T-helper 2 cell treated with Interferon-gamma antibody and Interleukin-4, amounts not matched to agents 5 μg/mL and 100 μg/mL, for 36 hours (primary cell): ENCODE results near the gene DLX4.

ENCODE experiments used
- DNase-seq: peaks from one replicate; pipeline ENCODE4 v3.0.0; 2021; ENCODE audit warnings: low spot score
- H3K27ac Mint-ChIP-seq: one replicate; pipeline ENCODE4 v1.8.0; 2021; ENCODE audit warnings: mild to moderate bottlenecking, mixed read lengths
- H3K27me3 Mint-ChIP-seq: one replicate; pipeline ENCODE4 v1.8.0; 2021; ENCODE audit warnings: low read depth, mixed read lengths
- H3K36me3 Mint-ChIP-seq: one replicate; pipeline ENCODE4 v1.8.0; 2021; ENCODE audit warnings: low read depth, mixed read lengths
- H3K4me1 Mint-ChIP-seq: one replicate; pipeline ENCODE4 v1.8.0; 2021; ENCODE audit warnings: low read depth, mixed read lengths
- H3K4me3 Mint-ChIP-seq: one replicate; pipeline ENCODE4 v1.8.0; 2022; ENCODE audit warnings: mild to moderate bottlenecking, moderate library complexity, mixed read lengths
- H3K9me3 Mint-ChIP-seq: one replicate; pipeline ENCODE4 v1.8.0; 2021; ENCODE audit warnings: mixed read lengths

Gene DLX4

DNA sequence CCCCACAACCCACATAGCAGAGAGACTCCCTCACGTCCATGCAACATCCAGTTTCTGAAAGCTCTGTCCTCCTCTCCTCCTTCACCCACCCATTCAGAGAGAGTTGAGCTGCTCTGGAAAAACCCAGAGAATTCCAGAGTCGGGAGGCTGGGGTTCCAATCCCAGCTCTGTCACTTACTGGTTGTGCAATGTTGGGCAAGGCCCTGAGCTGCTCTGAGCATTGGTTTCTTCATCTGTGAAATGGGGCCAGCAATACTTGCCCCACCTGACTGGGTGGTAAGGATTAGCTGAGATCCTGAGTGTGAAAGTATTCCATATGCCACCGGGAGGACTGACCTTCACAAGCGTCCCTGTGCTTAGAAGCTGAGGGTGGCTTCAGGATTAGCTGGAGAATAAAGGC, 12.2 kb upstream of the DLX4 start:
- Mint-ChIP-seq H3K27me3 (peaks cover 35% of the 10 kb centered on the region), H3K4me1 (no peaks in the 10 kb centered on the region), H3K9me3 (no peaks in the 10 kb centered on the region), H3K27ac (no peak overlapping the region), H3K36me3 (no peaks in the 10 kb centered on the region), H3K4me3 (no peak overlapping the region)
- DNase-seq: no peak

DNA sequence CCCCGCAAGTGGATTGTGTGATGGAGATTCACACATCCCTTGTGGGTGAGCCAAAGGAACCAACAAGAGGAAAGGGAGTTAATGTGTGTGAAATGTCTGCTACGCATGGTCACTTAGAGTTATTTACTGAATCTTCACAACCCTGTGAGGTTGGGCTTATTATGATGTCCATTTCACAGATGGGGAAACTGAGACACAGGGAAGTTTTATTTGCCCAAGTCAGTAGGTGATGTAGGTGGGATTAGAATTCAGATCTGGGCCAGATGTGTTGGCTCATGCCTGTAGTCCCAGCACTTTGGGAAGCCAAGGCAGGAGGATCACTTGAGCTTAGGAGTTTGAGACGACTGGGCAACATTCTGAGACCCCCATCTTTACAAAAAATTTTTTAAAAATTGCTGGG, 11.6 kb upstream of the DLX4 start:
- DNase-seq: no peak
- H3K9me3 Mint-ChIP-seq: no peaks in the 10 kb centered on the region
- no peaks in the 10 kb centered on the region for H3K36me3 Mint-ChIP-seq
- H3K27ac Mint-ChIP-seq: no peak overlapping the region
- peaks cover 37% of the 10 kb centered on the region for H3K27me3 Mint-ChIP-seq
- H3K4me3 Mint-ChIP-seq: no peak overlapping the region
- peaks cover under 1% of the 10 kb centered on the region for H3K4me1 Mint-ChIP-seq

- Mint-ChIP-seq H3K36me3 (no peaks in the 10 kb centered on the region), H3K27ac (no peak overlapping the region), H3K4me3 (no peak overlapping the region), H3K27me3 (peaks cover 44% of the 10 kb centered on the region), H3K4me1 (peaks cover 4% of the 10 kb centered on the region), H3K9me3 (no peaks in the 10 kb centered on the region)
- no peak for DNase-seq
These were observed 10.3 kb upstream of the DLX4 start for GRCh38 chr17:49958723-49959122.

DNA sequence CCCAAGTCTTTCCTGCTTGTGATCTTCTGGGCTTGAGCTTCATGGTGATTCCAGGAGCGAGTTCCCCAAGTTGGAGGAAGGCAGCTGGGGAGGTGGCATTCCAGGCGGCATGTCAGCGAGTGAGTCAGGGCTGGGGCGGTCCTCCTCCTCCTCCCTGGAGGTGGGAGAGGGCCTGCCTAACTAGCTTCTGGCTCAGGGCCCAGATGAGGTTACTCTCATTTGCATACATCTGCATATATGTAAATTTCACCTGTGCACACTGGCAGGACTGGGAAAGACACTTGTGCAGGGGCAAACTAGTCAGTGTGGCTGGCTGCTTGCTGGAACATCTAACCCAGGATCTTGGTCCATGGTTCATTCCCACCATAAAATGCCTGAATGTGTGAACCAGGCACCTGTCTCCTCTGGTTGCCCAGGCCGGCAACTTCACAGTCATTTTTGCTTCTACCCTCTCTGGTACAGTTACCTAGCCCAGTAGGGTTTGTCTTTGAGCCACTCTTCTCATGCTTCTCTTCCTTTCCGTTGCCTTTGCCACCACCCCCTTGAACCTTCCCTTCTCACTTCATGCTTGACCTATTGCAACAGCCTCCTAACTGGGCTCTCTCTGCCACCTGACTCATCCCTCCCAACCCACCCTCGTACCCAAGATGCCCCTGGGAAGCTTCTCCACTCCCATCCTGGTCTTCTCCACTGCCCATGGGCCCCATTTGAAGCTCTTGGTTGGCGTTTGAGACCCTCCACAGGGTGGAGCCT, 9.6 kb upstream of the DLX4 start:
- Mint-ChIP-seq H3K9me3 (no peaks in the 10 kb centered on the region), H3K27ac (no peak overlapping the region), H3K4me1 (peaks cover 5% of the 10 kb centered on the region), H3K27me3 (peaks cover 46% of the 10 kb centered on the region), H3K36me3 (peaks cover 2% of the 10 kb centered on the region), H3K4me3 (no peak overlapping the region)
- DNase-seq: no peak

DNA sequence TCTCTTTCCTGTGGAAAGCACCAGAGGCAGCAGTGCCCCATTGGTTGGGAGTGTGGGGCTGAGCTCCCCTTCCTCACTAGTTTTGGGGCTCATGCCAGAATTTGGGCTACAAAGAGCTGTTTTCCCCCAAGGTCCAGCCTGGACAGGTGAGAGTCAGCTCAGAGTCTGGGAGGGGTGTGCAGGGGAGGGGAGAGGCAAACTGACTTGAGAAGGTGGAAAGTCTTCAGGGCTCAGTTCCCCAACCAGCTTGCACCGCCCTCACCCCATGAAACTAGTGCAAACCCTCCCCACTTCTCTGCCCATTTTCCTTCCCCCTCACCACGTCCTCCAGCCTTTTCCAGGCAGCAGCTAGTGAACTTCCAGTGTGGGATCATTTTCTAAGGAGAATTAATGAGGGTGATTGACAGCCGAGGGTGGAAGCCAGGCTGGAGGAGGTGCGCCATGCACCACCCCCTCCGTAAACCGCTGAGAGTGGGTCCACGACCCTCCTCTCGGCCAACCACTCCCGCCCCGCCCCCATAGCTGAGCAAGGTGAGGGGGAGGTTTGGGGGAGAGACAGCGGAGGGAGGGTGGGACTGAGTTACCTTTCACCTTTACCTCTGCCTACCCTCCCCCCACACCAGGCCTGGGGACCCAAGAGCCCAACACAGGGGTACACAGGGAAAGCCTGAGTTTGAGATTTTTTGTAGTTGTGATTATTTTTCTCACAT, 6.2 kb upstream of the DLX4 start:
- peaks cover 12% of the 10 kb centered on the region for H3K4me1 Mint-ChIP-seq
- no peak overlapping the region for H3K4me3 Mint-ChIP-seq
- H3K27ac Mint-ChIP-seq: no peak overlapping the region
- H3K27me3 Mint-ChIP-seq: peaks cover 66% of the 10 kb centered on the region
- no peaks in the 10 kb centered on the region for H3K9me3 Mint-ChIP-seq
- DNase-seq: no peak
- H3K36me3 Mint-ChIP-seq: peaks cover 2% of the 10 kb centered on the region

GRCh38 chr17:49963309-49963625, 5.7 kb upstream of the DLX4 start:
- DNase-seq: no peak
- no peak overlapping the region for H3K27ac Mint-ChIP-seq
- no peaks in the 10 kb centered on the region for H3K9me3 Mint-ChIP-seq
- no peak overlapping the region for H3K4me3 Mint-ChIP-seq
- peaks cover 2% of the 10 kb centered on the region for H3K36me3 Mint-ChIP-seq
- H3K4me1 Mint-ChIP-seq: peaks cover 16% of the 10 kb centered on the region
- H3K27me3 Mint-ChIP-seq: peaks cover 71% of the 10 kb centered on the region

DNA sequence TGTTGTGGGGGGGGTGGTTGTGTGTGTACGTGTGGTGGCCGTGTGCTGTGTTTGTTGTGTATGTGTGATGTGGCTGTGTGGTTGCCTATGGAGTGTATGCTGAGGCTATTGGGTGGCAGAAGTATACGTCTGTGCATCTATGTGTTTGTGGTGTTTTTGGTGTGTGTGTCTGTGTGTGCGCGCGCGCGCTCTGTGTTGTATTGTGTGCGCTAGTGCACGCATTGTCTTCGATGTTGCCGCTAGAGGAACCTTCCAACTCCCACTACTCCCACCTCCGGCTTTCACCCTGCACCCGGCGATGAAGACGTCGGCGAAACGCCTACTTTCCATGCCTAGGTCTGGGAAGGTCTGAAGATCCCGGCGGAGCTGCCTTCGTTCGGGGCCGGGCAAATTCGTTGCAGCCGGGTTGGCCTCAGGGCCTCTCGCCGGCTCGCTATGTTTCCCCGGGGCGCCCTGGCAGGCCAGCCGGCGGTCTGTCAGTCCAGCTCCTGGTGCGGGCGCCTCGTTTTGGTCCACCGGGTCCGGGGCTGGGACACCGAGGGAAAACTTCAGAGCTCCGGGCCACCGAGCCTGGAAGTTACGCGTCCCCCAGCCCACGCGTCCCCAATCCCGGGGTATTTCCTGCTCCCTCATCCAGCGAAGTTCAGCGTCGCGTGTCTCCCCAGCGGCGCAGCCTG, 5.2 kb upstream of the DLX4 start:
- H3K36me3 Mint-ChIP-seq: peaks cover 2% of the 10 kb centered on the region
- peaks cover 73% of the 10 kb centered on the region for H3K27me3 Mint-ChIP-seq
- H3K4me3 Mint-ChIP-seq: peak overlapping the region; percentile 28
- H3K9me3 Mint-ChIP-seq: no peaks in the 10 kb centered on the region
- H3K27ac Mint-ChIP-seq: peak overlapping the region; percentile 58
- DNase-seq: no peak
- peaks cover 17% of the 10 kb centered on the region for H3K4me1 Mint-ChIP-seq

DNA sequence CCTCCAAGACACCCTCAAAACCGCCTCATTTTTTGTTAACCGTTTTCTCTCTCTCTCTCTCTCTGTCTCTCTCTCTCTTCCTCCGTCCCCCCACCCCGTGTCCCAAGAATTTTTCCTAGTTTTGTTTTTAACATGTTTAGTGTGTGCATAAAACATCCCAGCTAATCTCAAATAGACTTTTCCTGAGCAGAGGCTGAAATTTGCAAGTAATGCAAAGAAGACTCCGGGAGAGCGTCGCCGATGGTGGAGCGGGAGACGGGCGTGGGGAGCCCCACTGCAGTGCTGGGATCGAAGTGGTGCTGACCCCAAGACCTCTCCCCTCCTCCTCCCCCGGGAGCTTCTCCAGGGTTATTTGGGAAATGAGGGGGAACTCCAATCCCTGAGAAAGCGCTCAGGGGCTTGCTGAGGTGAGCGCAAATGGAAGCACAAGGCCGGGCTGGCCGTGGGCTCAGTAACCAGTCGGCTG, 4.7 kb upstream of the DLX4 start:
- Mint-ChIP-seq H3K4me1 (peaks cover 20% of the 10 kb centered on the region), H3K27me3 (peaks cover 78% of the 10 kb centered on the region), H3K27ac (peak overlapping the region; percentile 58), H3K9me3 (no peaks in the 10 kb centered on the region), H3K4me3 (peak overlapping the region; percentile 28), H3K36me3 (peaks cover 2% of the 10 kb centered on the region)
- DNase-seq: no peak

DNA sequence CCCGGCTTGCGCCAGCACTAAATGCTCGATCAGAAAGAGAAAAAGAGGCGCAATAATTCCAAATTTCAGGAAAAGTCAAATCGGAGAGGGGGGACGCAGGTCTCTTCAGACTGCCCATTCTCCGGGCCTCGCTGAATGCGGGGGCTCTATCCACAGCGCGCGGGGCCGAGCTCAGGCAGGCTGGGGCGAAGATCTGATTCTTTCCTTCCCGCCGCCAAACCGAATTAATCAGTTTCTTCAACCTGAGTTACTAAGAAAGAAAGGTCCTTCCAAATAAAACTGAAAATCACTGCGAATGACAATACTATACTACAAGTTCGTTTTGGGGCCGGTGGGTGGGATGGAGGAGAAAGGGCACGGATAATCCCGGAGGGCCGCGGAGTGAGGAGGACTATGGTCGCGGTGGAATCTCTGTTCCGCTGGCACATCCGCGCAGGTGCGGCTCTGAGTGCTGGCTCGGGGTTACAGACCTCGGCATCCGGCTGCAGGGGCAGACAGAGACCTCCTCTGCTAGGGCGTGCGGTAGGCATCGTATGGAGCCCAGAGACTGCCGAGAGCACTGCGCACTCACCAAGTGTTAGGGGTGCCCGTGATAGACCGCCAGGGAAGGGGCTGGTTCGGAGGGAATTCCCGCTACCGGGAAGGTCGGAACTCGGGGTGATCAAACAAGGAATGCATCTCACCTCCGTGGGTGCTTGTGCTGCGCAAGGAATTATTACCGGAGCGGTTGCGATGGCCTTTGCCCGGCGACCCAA, 4.0 kb upstream of the DLX4 start:
- H3K36me3 Mint-ChIP-seq: peaks cover 2% of the 10 kb centered on the region
- H3K27ac Mint-ChIP-seq: peak overlapping the region; percentile 31
- peak overlapping the region; percentile 35 for H3K4me3 Mint-ChIP-seq
- no peaks in the 10 kb centered on the region for H3K9me3 Mint-ChIP-seq
- peaks cover 80% of the 10 kb centered on the region for H3K27me3 Mint-ChIP-seq
- H3K4me1 Mint-ChIP-seq: peaks cover 22% of the 10 kb centered on the region
- no peak for DNase-seq

GRCh38 chr17:49965524-49965909, 3.5 kb upstream of the DLX4 start:
- Mint-ChIP-seq H3K27me3 (peaks cover 86% of the 10 kb centered on the region), H3K27ac (peak overlapping the region; percentile 29), H3K36me3 (peaks cover 2% of the 10 kb centered on the region), H3K9me3 (no peaks in the 10 kb centered on the region), H3K4me1 (peaks cover 22% of the 10 kb centered on the region), H3K4me3 (no peak overlapping the region)
- no peak for DNase-seq

DNA sequence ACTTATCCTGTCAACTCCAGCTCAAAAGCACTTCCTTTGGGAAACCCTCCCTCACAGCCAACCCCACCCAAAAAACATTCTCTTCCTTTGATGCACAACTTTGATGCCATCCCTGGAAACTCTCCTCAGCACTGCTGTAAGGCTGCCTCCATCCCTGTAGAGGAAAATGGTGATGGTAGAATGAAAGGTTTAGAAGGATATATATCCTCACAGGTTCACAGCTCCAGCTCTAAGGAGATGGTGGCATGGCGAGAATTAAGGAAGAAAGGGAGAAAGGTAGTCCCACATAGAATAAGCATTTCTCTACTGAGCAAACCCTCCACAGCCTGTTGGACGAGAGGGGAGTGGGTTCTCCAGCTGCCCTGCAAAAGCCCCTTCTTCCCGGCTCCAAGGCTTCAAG, 2.2 kb upstream of the DLX4 start:
- H3K27ac Mint-ChIP-seq: no peak overlapping the region

GRCh38 chr17:49967205-49967604, 1.8 kb upstream of the DLX4 start:
- H3K4me1 Mint-ChIP-seq: peaks cover 29% of the 10 kb centered on the region
- H3K27ac Mint-ChIP-seq: no peak overlapping the region
- no peak overlapping the region for H3K4me3 Mint-ChIP-seq
- peaks cover 93% of the 10 kb centered on the region for H3K27me3 Mint-ChIP-seq
- no peaks in the 10 kb centered on the region for H3K9me3 Mint-ChIP-seq
- no peak for DNase-seq
- H3K36me3 Mint-ChIP-seq: peaks cover 2% of the 10 kb centered on the region

More for the DNA sequence above, 2.2 kb upstream of the DLX4 start:
- no peak for DNase-seq
- peaks cover 29% of the 10 kb centered on the region for H3K4me1 Mint-ChIP-seq
- H3K27me3 Mint-ChIP-seq: peaks cover 92% of the 10 kb centered on the region
- H3K9me3 Mint-ChIP-seq: no peaks in the 10 kb centered on the region
- no peak overlapping the region for H3K4me3 Mint-ChIP-seq
- peaks cover 2% of the 10 kb centered on the region for H3K36me3 Mint-ChIP-seq

DNA sequence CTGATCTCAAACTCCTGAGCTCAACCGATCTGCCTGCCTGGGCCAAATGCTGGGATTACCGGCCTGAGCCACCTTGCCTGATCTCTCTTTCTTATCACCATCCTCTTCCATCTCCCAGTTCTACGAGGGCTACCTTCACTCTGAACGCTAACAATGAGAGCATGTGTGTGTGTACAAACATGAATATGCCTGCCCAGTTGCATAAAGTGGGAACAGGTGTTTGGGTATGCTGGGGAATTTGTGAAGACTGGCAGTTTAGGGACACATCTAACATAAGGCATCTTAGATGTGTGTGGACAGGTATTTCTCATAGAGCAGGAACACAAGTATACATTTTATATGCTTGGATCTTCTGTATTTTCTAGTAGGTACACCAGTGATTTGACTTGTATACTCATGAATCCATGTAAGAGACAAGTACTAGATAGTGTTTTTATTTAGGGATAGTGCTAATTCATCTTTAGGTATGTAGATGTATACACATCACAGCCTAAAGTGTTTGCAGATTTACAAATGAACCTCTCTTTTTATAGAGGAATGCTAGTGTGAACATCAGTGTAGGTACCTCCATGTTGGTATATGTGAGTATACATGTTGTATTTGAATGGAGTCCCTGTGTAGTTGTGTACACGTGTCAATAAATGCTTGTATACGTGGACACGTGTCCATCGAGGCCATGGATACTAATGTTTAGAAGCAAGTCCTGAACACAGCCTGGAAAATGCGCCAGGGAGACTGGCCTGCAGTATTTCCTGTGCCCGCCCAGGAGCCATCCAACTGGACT, 1.2 kb upstream of the DLX4 start:
- Mint-ChIP-seq H3K9me3 (no peaks in the 10 kb centered on the region), H3K27ac (no peak overlapping the region), H3K27me3 (peaks cover 93% of the 10 kb centered on the region), H3K36me3 (peaks cover 2% of the 10 kb centered on the region), H3K4me1 (peaks cover 28% of the 10 kb centered on the region), H3K4me3 (peak overlapping the region; percentile 40)
- no peak for DNase-seq
